ENCODE measurements around the gene STXBP4. TPM values are rescaled to one million over a fixed set of nuclear protein-coding genes. Genes with fewer than 3 reads are reported as not detected.
A peak's percentile ranks its signal among the peaks of the same experiment; 100 is the strongest.
"Not testable (repeated sequence)": the region's sequence is repeated elsewhere in the genome, so short reads cannot be mapped to it uniquely, and the experiment has no call there.

The STXBP4 gene
- total and polyA plus RNA-seq, 2 donors (not counting 3 experiments of a cell fraction or from before 2014, with no cell fraction given) = 1.9 to 12.9 TPM

GRCh38 chr17:55072898-55073297 lies 104.3 kb downstream of the STXBP4 start:
- no peak for TF ChIP-seq POLR2A (IDR thresholded peaks at IDR 0.05; ENCODE audit: low read depth, low read length)
- TF ChIP-seq MYC (IDR thresholded peaks at IDR 0.05; ENCODE audit: low read depth, low read length) = no peak
- TF ChIP-seq GATA2 (IDR thresholded peaks at IDR 0.05; ENCODE audit: insufficient read depth, insufficient read length, low read depth, low read length) = no peak
- no peak for TF ChIP-seq EZH2 (IDR thresholded peaks at IDR 0.05; ENCODE audit: borderline replicate concordance, low read depth, low read length, severe bottlenecking)
- ChIA-PET CTCF (no interaction called here), POLR2A (no interaction called here)
- H3K9me1 ChIP-seq (replicated peaks; ENCODE audit: control insufficient read depth, extremely low read depth, insufficient read depth, low read length) = no peaks in the 10 kb centered on the region
- no peaks in the 10 kb centered on the region for H3K79me2 ChIP-seq (ENCODE audit: control insufficient read depth, insufficient read depth, low read length)
- intact Hi-C loops (cut with micrococcal nuclease) = no loop called here
- H3K4me1 ChIP-seq (ENCODE audit: control insufficient read depth, extremely low read depth, insufficient read depth, low read length) = no peaks in the 10 kb centered on the region
- no peak overlapping the region for H3K9ac ChIP-seq (replicated peaks; ENCODE audit: extremely low read depth, insufficient read depth, low read length)
- H3K4me2 ChIP-seq (ENCODE audit: insufficient read depth, low read length) = no peak overlapping the region
- no peaks in the 10 kb centered on the region for H3K27me3 ChIP-seq (ENCODE audit: control insufficient read depth in 2 of 2, insufficient read depth in 2 of 2, low read length in 2 of 2)
- no peak overlapping the region for H2AFZ ChIP-seq (ENCODE audit: low read depth, low read length)
- no peak overlapping the region for H3K27ac ChIP-seq (ENCODE audit: insufficient read depth, low read depth, low read length)
- no peaks in the 10 kb centered on the region for H4K20me1 ChIP-seq (replicated peaks; ENCODE audit: control insufficient read depth, extremely low read depth, insufficient read depth, low read length)
- H3K9me3 ChIP-seq (replicated peaks; ENCODE audit: control insufficient read depth, insufficient read depth, low read length) = no peaks in the 10 kb centered on the region
- DNase-seq (ENCODE audit: low read depth, low spot score) = peak; percentile 12
- no peak overlapping the region for H3K4me3 ChIP-seq (replicated peaks in 1 of 3; ENCODE audit: insufficient read depth in 1 of 3, low read depth in 1 of 3, low read length in 3 of 3)
- dilution Hi-C loops (cut with MboI; ENCODE audit: extremely low pct_ligation_motif_present, low sequenced_read_pairs) = no loop called here
- FAIRE-seq = no peak
- BruUV-seq (replicated peaks) = no TSS peak
- no peaks in the 10 kb centered on the region for H3K36me3 ChIP-seq (ENCODE audit: control insufficient read depth in 2 of 2, extremely low read depth in 1 of 2, insufficient read depth in 2 of 2, low read length in 2 of 2)

- POLR2A ChIA-PET; H3K9ac ChIP-seq (replicated peaks; ENCODE audit: extremely low read depth, insufficient read depth, low read length); H3K4me3 ChIP-seq (replicated peaks in 1 of 3; ENCODE audit: insufficient read depth in 1 of 3, low read depth in 1 of 3, low read length in 3 of 3); H3K27me3 ChIP-seq (ENCODE audit: control insufficient read depth in 2 of 2, insufficient read depth in 2 of 2, low read length in 2 of 2); H2AFZ ChIP-seq (ENCODE audit: low read depth, low read length); H4K20me1 ChIP-seq (replicated peaks; ENCODE audit: control insufficient read depth, extremely low read depth, insufficient read depth, low read length); CTCF ChIA-PET; FAIRE-seq; H3K36me3 ChIP-seq (ENCODE audit: control insufficient read depth in 2 of 2, extremely low read depth in 1 of 2, insufficient read depth in 2 of 2, low read length in 2 of 2); H3K4me2 ChIP-seq (ENCODE audit: insufficient read depth, low read length); H3K4me1 ChIP-seq (ENCODE audit: control insufficient read depth, extremely low read depth, insufficient read depth, low read length); H3K79me2 ChIP-seq (ENCODE audit: control insufficient read depth, insufficient read depth, low read length); H3K9me3 ChIP-seq (replicated peaks; ENCODE audit: control insufficient read depth, insufficient read depth, low read length); H3K9me1 ChIP-seq (replicated peaks; ENCODE audit: control insufficient read depth, extremely low read depth, insufficient read depth, low read length); H3K27ac ChIP-seq (ENCODE audit: insufficient read depth, low read depth, low read length); dilution Hi-C loops (cut with MboI; ENCODE audit: extremely low pct_ligation_motif_present, low sequenced_read_pairs); BruUV-seq (replicated peaks); DNase-seq (ENCODE audit: low read depth, low spot score); intact Hi-C loops (cut with micrococcal nuclease): not testable (repeated sequence)
Observed at GRCh38 chr17:55073467-55073866, 104.9 kb downstream of the STXBP4 start.
